Tibial artery (tissue), 4 donors: ENCODE measurements around the gene TBC1D24.

Source experiments
- DNase-seq, 2 donors: peaks; one replicate each; pipeline ENCODE4 v3.0.0-alpha.2; 2019
- H3K27ac ChIP-seq, 2 donors: fragments of 200-600 bp; sonication (generic) in 1 of 2; 1 replicate in 1 of 2; 2 replicates in 1 of 2; pipeline ENCODE4 v1.5.1; 2018 to 2019; ENCODE audit warnings: mild to moderate bottlenecking in 1 of 2
- H3K27me3 ChIP-seq, 2 donors: fragments of 200-600 bp; sonication (generic) in 1 of 2; one replicate each; pipeline versions ENCODE4 v1.5.1 to v1.6.0; 2016 to 2019
- H3K36me3 ChIP-seq, 3 donors: fragments of 200-600 bp; sonication (generic) in 2 of 3; one replicate each; pipeline ENCODE4 v1.5.1; 2016 to 2019; ENCODE audit warnings: mild to moderate bottlenecking in 2 of 3
- H3K4me1 ChIP-seq, 4 donors: fragments of 200-600 bp; sonication (generic) in 2 of 4; 1 replicate in 3 of 4; 2 replicates in 1 of 4; pipeline ENCODE4 v1.5.1; 2016 to 2019
- H3K4me3 ChIP-seq, 2 donors: fragments of 200-600 bp; sonication (generic) in 1 of 2; 1 replicate in 1 of 2; 2 replicates in 1 of 2; pipeline ENCODE4 v1.5.1; 2018 to 2019; ENCODE audit warnings: mild to moderate bottlenecking in 2 of 2
- H3K9me3 ChIP-seq, 3 donors: fragments of 200-600 bp; sonication (generic) in 1 of 3; one replicate each; pipeline ENCODE4 v1.5.1; 2016 to 2019
- CTCF ChIP-seq, 2 experiments: fragments of 200-600 bp in 1 of 2; fragments of 450-650 bp in 1 of 2; IDR thresholded peaks; one replicate each; pipeline ENCODE4 v1.5.1; 2017 to 2019; ENCODE audit warnings: antibody characterized with exemption in 2 of 2, mild to moderate bottlenecking in 1 of 2, moderate library complexity in 1 of 2
- intact Hi-C: fragments of 100-400 bp; cut with DNase I; formaldehyde crosslinking; loops from one replicate; pipeline ENCODE4 v1.15.0; 2023; ENCODE audit warnings: low total_unique reads

Gene TBC1D24

GRCh38 chr16:2483939-2484897 lies 9.3 kb downstream of the TBC1D24 start:
- Histone ChIP-seq H3K4me3 (no peak overlapping the region), H3K4me1 (peaks cover 0 to 52% (median 6%) of the 10 kb centered on the region in 4 donors), H3K9me3 (no peaks in the 10 kb centered on the region), H3K36me3 (no peaks in the 10 kb centered on the region), H3K27me3 (no peaks in the 10 kb centered on the region), H3K27ac (peak overlapping the region in 1 of 2 donors; percentile 60)
- DNase-seq: no peak
- intact Hi-C loops: no loop called here
- TF ChIP-seq CTCF (IDR thresholded peaks at IDR 0.05): no peak

- intact Hi-C loops: no loop called here
- no peak for TF ChIP-seq CTCF (IDR thresholded peaks at IDR 0.05)
- peaks cover 0 to 52% (median 6%) of the 10 kb centered on the region in 4 donors for H3K4me1 ChIP-seq
- no peak for DNase-seq
- no peaks in the 10 kb centered on the region for H3K27me3 ChIP-seq
- H3K27ac ChIP-seq: no peak overlapping the region
- no peak overlapping the region for H3K4me3 ChIP-seq
- no peaks in the 10 kb centered on the region for H3K9me3 ChIP-seq
- H3K36me3 ChIP-seq: no peaks in the 10 kb centered on the region
These were observed 10.1 kb downstream of the TBC1D24 start for GRCh38 chr16:2484898-2485508.

DNA sequence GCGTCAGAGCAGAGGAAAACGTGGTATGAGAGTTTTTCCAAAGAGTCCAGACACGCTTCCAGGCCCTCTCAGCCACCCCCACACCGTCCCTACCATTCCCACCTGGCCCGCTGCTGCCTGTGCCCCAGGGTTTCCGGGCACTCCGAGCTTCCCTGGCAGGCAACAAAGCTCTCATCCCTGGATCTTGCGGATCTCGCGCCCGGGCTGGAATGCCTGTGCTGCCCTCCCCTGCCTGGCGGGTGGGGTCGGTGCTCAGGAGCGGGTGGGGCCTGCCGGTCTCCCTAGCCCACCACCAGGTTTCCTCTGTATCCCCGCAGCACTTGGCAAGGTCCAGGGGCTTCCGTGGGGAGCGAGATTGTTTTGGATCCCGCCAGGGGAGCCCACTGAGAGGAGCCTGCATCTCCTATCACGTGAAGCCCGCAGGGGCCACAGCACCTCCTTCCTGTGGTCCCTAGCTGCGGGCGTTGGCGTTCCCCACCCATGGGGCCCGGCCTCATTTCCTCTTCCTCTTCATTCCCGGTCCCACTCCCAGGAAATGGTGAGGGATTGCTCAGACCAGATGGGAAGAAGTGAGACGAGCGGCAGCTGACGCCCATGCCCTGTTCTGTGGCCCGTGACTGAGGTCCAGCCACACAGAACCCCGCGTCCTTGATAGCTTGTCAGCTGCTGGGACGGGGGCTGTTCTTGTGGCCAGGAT lies 11.0 kb downstream of the TBC1D24 start:
- Histone ChIP-seq H3K9me3 (no peaks in the 10 kb centered on the region), H3K4me1 (peaks cover 0 to 52% (median 6%) of the 10 kb centered on the region in 4 donors), H3K4me3 (no peak overlapping the region), H3K27ac (no peak overlapping the region), H3K27me3 (no peaks in the 10 kb centered on the region), H3K36me3 (no peaks in the 10 kb centered on the region)
- intact Hi-C loops: no loop called here
- no peak for DNase-seq
- TF ChIP-seq CTCF (IDR thresholded peaks at IDR 0.05): no peak

- H3K9me3 ChIP-seq: no peaks in the 10 kb centered on the region
- peak in 1 of 2 donors; percentile 54 for DNase-seq
- TF ChIP-seq CTCF (IDR thresholded peaks at IDR 0.05): no peak
- no peaks in the 10 kb centered on the region for H3K36me3 ChIP-seq
- no peak overlapping the region for H3K4me3 ChIP-seq
- H3K4me1 ChIP-seq: peaks cover 0 to 51% (median 6%) of the 10 kb centered on the region in 4 donors
- intact Hi-C loops: no loop called here
- no peaks in the 10 kb centered on the region for H3K27me3 ChIP-seq
- H3K27ac ChIP-seq: no peak overlapping the region
These were observed 12.0 kb downstream of the TBC1D24 start for GRCh38 chr16:2486645-2487516.

- Histone ChIP-seq H3K4me3 (no peak overlapping the region), H3K4me1 (peaks cover 0 to 45% (median 5%) of the 10 kb centered on the region in 4 donors), H3K36me3 (no peaks in the 10 kb centered on the region), H3K27me3 (no peaks in the 10 kb centered on the region), H3K9me3 (no peaks in the 10 kb centered on the region), H3K27ac (no peak overlapping the region)
- DNase-seq: no peak
- TF ChIP-seq CTCF (IDR thresholded peaks at IDR 0.05): no peak
- intact Hi-C loops: no loop called here
These were observed 12.6 kb downstream of the TBC1D24 start for GRCh38 chr16:2487517-2487842.
